UCSD-AML1 (cell line): ENCODE measurements around the gene CNTNAP2.

Experiments used
- DNase-seq: peaks from one replicate; lab custom pipeline; 2025; ENCODE audit not compliant: unreplicated experiment; lab: John Stamatoyannopoulos, UW

Gene CNTNAP2

GRCh38 chr7:147193476-147193875 lies 1076.9 kb downstream of the CNTNAP2 start:
- DNase-seq = no peak

DNA sequence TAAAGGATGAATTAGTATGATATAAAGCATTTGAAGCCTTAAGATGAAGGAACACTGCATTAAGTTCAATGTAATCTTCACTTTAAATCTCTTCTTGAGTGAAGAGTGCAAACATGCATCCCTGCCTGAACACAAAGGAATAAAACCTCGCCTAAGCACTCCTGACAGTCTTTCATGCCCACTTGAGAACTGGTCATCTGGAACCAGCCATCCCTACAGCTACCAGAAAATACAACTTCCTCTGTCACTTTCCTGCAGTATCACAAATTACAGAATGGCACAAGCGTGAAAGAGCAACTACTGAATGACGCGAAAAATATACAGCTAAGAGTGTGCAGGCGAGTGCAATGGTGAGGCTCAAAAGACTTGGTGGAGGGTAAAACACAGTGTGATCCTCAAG lies 1079.9 kb downstream of the CNTNAP2 start:
- no peak for DNase-seq

GRCh38 chr7:147197006-147197405 lies 1080.4 kb downstream of the CNTNAP2 start:
- DNase-seq = no peak

DNA sequence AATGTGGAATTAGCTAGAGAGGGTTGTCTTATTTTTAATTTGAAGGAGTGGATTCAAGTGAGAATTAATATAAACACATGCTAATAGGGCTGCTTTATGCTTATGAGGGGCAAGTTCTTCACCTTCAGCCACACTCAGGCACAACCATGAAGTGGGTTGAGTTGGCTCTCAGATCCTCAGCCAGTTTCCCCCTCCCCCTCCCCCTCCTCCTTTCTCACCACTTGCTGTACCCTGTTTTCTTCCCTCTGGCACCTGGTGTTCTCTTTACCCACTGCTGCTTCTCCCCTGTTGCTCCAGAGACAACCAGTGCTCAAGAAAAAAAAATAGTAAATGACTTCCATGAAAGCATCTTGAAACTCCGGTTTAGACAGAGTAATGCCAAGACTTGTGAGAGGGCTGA lies 1083.3 kb downstream of the CNTNAP2 start:
- DNase-seq = no peak

DNA sequence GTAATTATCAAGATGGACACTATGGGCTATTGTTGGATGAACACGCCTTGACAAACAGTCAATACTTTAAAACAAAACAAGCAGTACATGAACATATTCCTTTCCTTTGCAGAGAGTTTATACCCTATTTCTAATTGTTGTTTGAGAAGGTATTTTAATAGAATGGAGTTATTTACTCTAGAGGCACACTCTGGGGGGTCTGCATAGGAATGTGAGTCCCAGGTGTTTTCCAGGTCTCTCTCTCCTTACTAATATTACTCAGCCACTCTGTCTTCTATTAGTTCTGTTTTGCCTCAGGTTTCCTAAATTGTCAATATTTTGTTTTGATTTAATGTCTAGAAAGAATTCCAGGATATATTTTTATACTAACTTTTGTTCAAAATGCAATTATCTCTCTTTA lies 1091.4 kb downstream of the CNTNAP2 start:
- no peak for DNase-seq

DNA sequence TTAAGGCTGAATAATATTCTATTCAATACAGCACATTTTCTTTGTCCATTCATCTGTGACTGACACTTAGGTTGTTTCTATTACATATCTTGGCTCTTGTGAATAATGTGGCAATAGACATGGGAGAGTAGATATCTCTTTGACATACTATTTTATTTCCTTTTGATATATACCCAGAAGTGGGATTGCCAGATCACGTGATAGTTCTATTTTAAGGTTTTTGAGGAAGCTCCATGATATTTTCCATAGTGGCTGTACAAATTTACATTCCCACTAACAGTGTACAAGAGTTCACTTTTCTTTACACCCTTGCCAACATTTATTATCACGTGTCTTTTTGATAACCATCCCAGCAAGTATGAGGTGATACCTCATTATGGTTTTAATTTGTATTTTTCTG lies 1114.7 kb downstream of the CNTNAP2 start:
- DNase-seq = no peak

GRCh38 chr7:147235645-147236382 lies 1119.2 kb downstream of the CNTNAP2 start:
- DNase-seq = no peak

DNA sequence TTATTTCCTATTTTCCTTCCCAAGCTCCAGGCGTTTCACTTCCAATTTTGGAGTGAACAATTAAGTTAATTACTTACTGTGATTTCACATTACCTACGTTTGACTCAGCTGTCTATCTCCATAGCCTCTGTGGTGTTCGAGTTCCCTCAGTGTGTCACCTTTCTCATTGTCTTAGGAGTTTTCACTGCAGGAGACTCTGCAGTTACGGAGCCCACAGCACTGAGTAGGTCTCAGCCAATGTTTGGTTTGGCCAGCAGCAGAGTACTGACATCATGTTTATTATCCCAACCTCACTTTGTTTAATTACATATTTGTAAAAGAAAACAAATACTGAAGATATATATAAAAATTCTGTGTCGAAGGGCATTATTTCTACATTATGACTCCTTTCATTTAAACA lies 1123.9 kb downstream of the CNTNAP2 start:
- no peak for DNase-seq

DNA sequence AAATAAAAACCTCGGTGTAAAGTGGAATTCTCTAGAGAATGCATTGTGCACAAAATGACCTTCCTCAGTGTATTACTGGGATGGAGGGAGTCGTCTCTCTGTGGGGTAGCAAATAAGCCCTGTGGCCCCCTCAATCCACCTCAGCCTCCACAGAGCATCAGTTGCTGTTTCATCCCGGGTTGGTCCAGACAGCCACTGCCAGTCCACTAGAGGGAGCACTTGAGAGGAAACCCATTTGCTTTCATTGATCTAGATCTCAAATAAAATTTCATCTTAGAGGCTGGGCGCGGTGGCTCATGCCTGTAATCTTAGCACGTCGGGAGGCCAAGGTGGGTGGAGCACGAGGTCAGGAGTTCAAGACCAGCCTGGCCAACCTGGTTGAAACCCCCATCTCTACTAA lies 1128.7 kb downstream of the CNTNAP2 start:
- DNase-seq = peak; percentile 10

- DNase-seq = no peak
These were observed 1133.4 kb downstream of the CNTNAP2 start for GRCh38 chr7:147249956-147250355.

DNA sequence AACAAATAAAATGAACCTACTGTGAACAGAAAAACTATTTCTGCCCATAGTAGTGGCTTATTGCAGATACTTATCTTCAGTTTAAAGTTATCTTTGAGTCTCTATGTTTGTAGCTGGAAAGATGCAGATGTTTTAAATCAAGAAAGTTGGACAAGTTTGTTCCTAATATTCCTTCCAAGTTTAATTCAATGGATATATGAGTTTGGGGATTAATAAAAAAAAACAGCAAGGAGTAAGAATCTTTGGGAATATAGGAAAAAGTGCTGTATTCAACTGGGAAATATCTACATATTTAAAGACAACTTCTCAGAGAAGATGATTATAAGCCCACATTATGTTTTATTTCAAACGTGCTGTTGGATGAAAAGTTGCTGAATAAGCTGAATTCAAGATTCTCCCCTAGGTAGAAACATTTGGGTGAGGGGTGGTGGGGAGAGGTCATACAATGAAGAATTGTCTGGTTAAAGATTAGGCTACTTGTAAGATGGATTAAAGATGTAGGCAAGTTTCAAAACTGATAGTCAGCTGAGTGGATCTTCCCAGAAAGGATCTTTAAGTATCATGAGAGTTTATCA lies 1135.2 kb downstream of the CNTNAP2 start:
- DNase-seq = no peak

- no peak for DNase-seq
These were observed 1145.1 kb downstream of the CNTNAP2 start for GRCh38 chr7:147261693-147262092.

DNA sequence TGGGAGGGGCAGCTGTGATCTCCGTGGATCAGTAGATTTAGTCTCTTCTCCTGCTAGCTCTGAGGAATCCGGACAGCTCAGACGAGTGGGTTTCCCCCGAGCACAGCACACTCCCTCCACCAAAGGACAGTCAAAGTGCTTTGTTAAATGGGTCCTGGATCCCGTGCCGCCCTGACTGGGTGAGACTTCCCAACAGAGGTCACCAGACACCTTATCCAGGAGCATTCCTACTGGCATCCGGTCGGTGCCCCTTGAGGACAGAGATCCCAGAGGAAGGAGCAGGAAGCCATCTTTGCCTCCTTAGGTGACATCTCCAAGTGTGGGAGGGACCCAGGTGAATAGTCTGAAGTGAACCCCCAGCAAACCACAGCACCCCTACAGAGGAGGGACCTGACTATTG lies 1148.9 kb downstream of the CNTNAP2 start:
- DNase-seq = no peak

DNA sequence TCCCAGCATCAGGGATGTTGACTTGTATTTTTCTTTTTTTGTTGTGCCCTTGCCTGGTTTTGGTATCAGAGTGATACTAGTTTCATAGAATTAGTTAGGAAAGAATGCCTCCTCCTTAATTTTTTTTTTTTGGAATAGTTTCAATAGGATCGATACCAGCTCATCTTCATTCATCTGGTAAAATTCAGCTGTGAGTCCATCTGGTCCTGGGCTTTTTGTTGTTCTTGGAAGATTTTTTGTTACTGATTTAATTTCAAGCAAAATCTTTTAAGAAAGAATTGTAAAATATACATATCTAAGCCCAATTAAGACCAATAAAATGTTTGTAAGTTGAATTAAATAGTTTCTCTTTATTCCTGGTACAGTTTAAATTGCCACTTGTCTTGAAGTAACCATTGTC lies 1159.5 kb downstream of the CNTNAP2 start:
- DNase-seq = no peak

DNA sequence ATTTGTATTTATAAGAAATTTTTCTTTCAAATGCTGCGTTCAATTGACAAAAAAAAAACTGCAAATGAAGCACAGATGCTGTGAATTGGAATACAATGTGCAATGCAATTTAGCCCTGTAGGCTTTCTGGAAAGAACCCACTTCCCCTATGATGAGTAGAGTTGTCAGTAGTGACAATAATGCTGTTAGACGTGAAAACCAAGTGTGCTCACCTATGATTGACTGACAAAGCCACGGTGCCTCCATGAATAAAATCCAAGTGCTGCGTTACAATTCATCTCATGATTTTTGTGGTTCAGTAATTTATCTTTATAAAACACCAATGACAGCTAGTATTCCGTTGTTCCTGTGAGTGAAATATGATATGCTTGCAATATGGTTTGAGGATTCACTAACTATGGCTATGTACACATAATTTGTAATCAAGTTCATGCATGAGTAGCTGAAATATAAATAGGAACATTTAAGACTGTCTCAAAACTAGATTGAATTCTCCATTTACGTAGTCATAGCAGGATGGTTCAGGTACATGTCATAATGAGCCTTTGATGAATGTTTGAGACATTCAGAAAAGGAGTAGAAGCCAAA lies 1160.3 kb downstream of the CNTNAP2 start:
- DNase-seq = no peak

- DNase-seq = no peak
These were observed 1162.9 kb downstream of the CNTNAP2 start for GRCh38 chr7:147279514-147279913.

GRCh38 chr7:147279964-147280374 lies 1163.4 kb downstream of the CNTNAP2 start:
- no peak for DNase-seq

- DNase-seq = no peak
These were observed 1165.6 kb downstream of the CNTNAP2 start for GRCh38 chr7:147282204-147282603.

GRCh38 chr7:147296201-147296600 lies 1179.6 kb downstream of the CNTNAP2 start:
- no peak for DNase-seq

DNA sequence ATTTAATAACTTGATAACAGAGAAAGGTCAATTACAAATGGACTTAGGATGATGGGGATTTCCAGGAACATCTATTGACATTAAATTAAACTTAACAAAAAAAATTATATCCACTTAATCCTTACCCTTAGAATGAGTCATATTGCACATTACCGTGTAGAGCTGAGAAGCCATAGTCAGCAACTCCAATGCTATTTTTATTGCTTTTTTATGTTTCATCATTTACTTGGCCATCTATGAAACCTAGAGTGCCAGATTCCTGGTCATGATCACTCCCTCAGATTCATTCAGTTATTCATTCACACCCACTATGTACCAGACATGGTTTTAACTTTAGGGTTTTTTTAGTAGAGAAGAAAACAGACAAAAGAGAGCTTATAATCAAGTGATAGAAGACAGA lies 1180.4 kb downstream of the CNTNAP2 start:
- DNase-seq = no peak

GRCh38 chr7:147298611-147299043 lies 1182.0 kb downstream of the CNTNAP2 start:
- DNase-seq = no peak

DNA sequence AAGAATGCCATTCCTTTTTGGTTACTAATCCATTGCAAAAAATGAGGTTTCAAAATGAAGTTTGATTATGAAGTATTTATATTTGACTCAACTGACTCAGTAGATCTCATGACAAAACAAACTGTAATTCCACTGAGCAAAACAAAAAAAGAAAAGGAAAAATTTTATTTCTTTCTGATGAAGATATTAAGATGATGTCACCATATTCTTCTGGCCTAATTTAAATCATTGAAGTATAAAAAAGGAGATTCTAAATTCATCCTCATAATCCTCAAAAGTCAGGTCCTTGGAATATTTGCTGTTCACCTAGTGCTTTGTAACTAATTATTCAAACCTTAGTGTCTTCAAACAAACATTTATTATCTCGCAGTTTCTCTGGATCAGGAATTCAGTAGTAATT lies 1183.7 kb downstream of the CNTNAP2 start:
- DNase-seq = no peak

DNA sequence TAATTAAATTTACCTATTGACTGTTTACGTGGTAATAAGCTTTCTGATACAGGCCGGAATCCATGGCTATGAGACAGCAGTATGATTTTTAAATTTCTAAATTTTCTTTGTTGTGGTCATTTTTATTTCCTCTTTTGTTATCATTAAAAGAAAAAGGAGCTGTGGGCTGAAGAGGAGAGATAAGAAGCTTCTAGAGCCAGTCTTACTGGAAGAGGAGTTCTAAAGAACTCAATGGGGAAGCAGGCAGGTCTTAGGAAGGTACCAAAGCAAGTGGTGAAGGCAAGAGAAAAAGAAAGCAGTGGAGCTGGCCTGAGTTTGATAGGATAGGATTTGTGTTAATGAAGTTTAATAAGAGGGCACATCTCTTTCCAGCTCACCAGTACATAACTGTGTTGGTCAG lies 1187.8 kb downstream of the CNTNAP2 start:
- DNase-seq = no peak
